Ishikawa (cell line): ENCODE data around the gene HOXB2.

Source experiments
- CEBPB ChIP-seq: IDR thresholded peaks from 2 replicates; pipeline ENCODE4 v1.6.1; 2012
- CREB1 ChIP-seq: IDR thresholded peaks from 2 replicates; pipeline ENCODE4 v1.6.1; 2012; ENCODE audit warnings: low read depth
- EGR1 ChIP-seq: IDR thresholded peaks from 2 replicates; pipeline ENCODE4 v1.6.1; 2012
- EP300 ChIP-seq: IDR thresholded peaks from 2 replicates; pipeline ENCODE4 v1.6.1; 2012; ENCODE audit warnings: borderline replicate concordance
- FOXM1 ChIP-seq: IDR thresholded peaks from 2 replicates; pipeline ENCODE4 v1.6.1; 2012; ENCODE audit warnings: low read depth, borderline replicate concordance
- MAX ChIP-seq: IDR thresholded peaks from 2 replicates; pipeline ENCODE4 v1.6.1; 2012
- NFIC ChIP-seq: IDR thresholded peaks from 2 replicates; pipeline ENCODE4 v1.6.1; 2012
- RAD21 ChIP-seq: IDR thresholded peaks from 2 replicates; pipeline ENCODE4 v1.6.1; 2012; ENCODE audit warnings: low read depth
- REST ChIP-seq: IDR thresholded peaks from 2 replicates; pipeline ENCODE4 v1.6.1; 2012; ENCODE audit warnings: low read depth, mild to moderate bottlenecking
- TAF1 ChIP-seq: IDR thresholded peaks from 2 replicates; pipeline ENCODE4 v1.6.1; 2012; ENCODE audit warnings: low read depth, mild to moderate bottlenecking
- TCF12 ChIP-seq: IDR thresholded peaks from 2 replicates; pipeline ENCODE4 v1.6.1; 2012; ENCODE audit warnings: low read depth
- TEAD4 ChIP-seq: IDR thresholded peaks from 2 replicates; pipeline ENCODE4 v1.6.1; 2012
- USF1 ChIP-seq: IDR thresholded peaks from 2 replicates; pipeline ENCODE4 v1.6.1; 2012
- YY1 ChIP-seq: IDR thresholded peaks from 2 replicates; pipeline ENCODE4 v1.6.1; 2012; ENCODE audit warnings: low read depth
- ZBTB7A ChIP-seq: IDR thresholded peaks from 2 replicates; pipeline ENCODE4 v1.6.1; 2012; ENCODE audit warnings: low read depth

HOXB2 gene

GRCh38 chr17:48579471-48579759, 34.5 kb upstream of the HOXB2 start:
- TF ChIP-seq FOXM1: no peak
- TF ChIP-seq EP300: no peak
- no peak for TF ChIP-seq TEAD4
- TF ChIP-seq ZBTB7A: no peak
- TF ChIP-seq YY1: no peak
- no peak for TF ChIP-seq REST
- no peak for TF ChIP-seq MAX
- no peak for TF ChIP-seq RAD21
- no peak for TF ChIP-seq TCF12
- no peak for TF ChIP-seq NFIC
- no peak for TF ChIP-seq CREB1
- no peak for TF ChIP-seq CEBPB
- no peak for TF ChIP-seq USF1

- TF ChIP-seq EP300: no peak
- no peak for TF ChIP-seq TEAD4
- TF ChIP-seq MAX: no peak
- TF ChIP-seq ZBTB7A: no peak
- TF ChIP-seq RAD21: no peak
- TF ChIP-seq EGR1: no peak
- no peak for TF ChIP-seq CREB1
- no peak for TF ChIP-seq TAF1
- TF ChIP-seq USF1: no peak
- no peak for TF ChIP-seq REST
Observed at GRCh38 chr17:48578616-48579470, 33.9 kb upstream of the HOXB2 start.

GRCh38 chr17:48577946-48578615, 33.2 kb upstream of the HOXB2 start, which contains the start of gene HOXB4:
TSS of gene HOXB4 (minus strand) at chr17:48578350. CDS start at chr17:48578319, 31 bp downstream.
- TF ChIP-seq TAF1 (no peak), MAX (no peak), FOXM1 (no peak), TCF12 (no peak), USF1 (peak; percentile 89), EP300 (no peak), ZBTB7A (no peak), YY1 (no peak)

- TF ChIP-seq MAX (no peak), ZBTB7A (no peak), RAD21 (no peak), NFIC (peak; percentile 39; the same call in 1 of the 2 replicates), USF1 (no peak), YY1 (no peak), TEAD4 (0 out of 2 replicates have a peak, but pooled peaks have one; percentile 11), EGR1 (peak; percentile 40; the same call in 1 of the 2 replicates), REST (no peak), FOXM1 (no peak), TCF12 (no peak), EP300 (peak; percentile 62), CEBPB (no peak), TAF1 (no peak), CREB1 (no peak)
Observed at GRCh38 chr17:48577330-48577945, 32.5 kb upstream of the HOXB2 start.
